Measurements from ENCODE around the gene NUTM2E. TPM values are rescaled to one million over a fixed set of nuclear protein-coding genes. Genes with fewer than 3 reads are reported as not detected.
A peak's percentile ranks its signal among the peaks of the same experiment; 100 is the strongest.
"Not testable (repeated sequence)": the region's sequence is repeated elsewhere in the genome, so short reads cannot be mapped to it uniquely, and the experiment has no call there.

NUTM2E gene
- total RNA-seq, 3 donors from 2014 or later: 0.73 TPM; not detected in 2

DNA sequence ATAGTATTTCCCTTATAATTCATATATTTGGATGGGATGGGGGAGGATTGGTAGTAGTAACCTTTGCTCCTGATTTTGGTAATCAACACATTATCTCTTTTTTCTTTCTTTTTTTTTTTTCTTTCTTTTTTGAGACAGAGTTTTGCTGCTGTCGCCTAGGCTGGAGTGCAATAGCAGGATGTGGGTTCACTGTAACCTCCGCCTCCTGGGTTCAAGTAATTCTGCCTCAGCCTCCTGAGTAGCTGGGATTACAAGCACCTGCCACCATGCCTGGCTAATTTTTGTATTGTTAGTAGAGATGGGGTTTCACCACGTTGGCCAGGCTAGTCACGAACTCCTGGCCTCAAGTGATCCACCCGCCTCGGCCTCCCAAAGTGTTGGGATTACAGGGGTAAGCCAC lies 3.2 kb upstream of the NUTM2E start:
- H3K4me1 ChIP-seq; DNase-seq (ENCODE audit: low spot score in 2 of 2); H3K9me3 ChIP-seq; H3K4me3 ChIP-seq; H3K36me3 ChIP-seq; H3K27me3 ChIP-seq; intact Hi-C loops (cut with DNase I; ENCODE audit: low total_unique reads); H3K27ac ChIP-seq: not testable (repeated sequence)

DNA sequence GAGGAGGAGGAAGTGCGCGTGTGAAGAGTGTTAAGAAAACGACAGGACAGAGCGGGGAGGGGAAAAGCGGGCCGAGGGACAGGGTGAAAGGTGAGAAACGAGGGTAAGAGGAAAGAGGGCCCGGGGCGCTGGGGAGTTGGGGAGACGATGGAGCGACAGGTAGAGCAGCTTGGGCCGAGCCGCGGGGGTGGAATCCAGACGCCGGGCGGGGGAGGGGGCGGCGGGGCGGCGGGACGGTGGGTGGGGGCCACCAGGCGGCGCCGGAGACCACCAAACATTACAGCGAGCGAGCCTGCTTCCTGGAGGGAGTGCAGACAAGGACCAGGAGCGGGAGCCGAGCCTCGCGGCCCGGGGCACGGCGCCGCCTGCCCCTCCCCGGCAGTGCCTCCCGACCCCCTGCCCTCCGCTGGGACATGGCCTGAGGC lies 940 bp upstream of the NUTM2E start:
- H3K4me3 ChIP-seq: peak overlapping the region; percentile 49 to 76 (median 54)
- H3K27ac ChIP-seq: peak overlapping the region; percentile 81 to 95
- DNase-seq (ENCODE audit: low spot score in 2 of 2); H3K36me3 ChIP-seq; H3K9me3 ChIP-seq; H3K27me3 ChIP-seq; intact Hi-C loops (cut with DNase I; ENCODE audit: low total_unique reads); H3K4me1 ChIP-seq: not testable (repeated sequence)

DNA sequence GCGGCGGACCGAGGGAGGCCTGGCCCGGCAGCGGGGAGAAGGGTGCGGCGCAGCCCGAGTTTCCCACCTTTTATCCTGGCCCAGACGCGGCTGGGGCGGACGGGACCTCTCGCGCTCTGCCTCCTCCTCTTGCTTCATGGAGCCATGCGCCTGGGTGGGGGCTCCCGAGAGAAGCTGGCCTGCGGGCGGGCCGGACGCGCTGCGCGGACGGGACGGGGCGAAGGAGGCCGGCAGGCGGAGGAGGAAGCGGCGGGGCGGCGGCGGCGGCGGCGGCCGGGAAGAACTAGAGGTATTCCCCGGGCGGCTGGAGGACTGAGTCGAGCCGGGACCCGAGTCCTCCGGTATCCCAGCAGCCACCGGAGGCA lies 426 bp upstream of the NUTM2E start:
- H3K4me3 ChIP-seq: peak overlapping the region; percentile 49 to 76 (median 54)
- H3K4me1 ChIP-seq; DNase-seq (ENCODE audit: low spot score in 2 of 2); H3K36me3 ChIP-seq; intact Hi-C loops (cut with DNase I; ENCODE audit: low total_unique reads); H3K9me3 ChIP-seq; H3K27me3 ChIP-seq: not testable (repeated sequence)
- peak overlapping the region; percentile 81 to 95 for H3K27ac ChIP-seq

DNA sequence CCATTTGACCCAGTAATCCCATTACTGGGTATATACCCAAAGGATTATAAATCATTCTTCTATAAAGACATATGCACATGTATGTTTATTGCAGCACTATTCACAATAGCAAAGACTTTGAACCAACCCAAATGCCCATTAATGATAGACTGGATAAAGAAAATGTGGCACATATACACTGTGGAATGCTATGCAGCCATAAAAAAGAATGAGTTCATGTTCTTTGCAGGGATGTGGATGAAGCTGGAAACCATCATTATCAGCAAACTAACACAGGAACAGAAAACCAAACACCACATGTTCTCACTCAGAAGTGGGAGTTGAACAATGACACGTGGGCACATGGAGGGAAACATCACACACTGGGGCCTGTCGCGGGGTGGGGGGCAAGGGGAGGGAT lies 7.3 kb downstream of the NUTM2E start:
- H3K27me3 ChIP-seq; H3K9me3 ChIP-seq; intact Hi-C loops (cut with DNase I; ENCODE audit: low total_unique reads); DNase-seq (ENCODE audit: low spot score in 2 of 2); H3K36me3 ChIP-seq; H3K4me3 ChIP-seq; H3K27ac ChIP-seq; H3K4me1 ChIP-seq: not testable (repeated sequence)

DNA sequence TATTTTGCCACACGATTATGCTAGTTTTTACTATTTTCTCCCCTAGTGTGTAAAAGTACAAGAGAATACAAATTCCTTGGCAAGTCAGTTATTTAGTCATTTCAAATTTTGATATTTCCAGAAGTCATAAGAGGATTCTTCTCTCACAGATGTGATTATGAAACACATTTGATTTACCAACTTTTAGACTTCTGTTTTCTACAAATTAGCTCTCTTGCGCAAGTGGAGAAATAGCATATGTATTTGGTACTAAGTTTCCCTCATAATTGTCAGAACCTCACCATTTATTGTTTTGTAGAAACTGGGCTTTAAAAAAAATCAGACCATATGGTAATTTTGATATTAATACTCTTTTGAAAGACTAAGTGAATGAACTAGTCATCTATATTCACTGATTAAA lies 9.4 kb downstream of the NUTM2E start:
- intact Hi-C loops (cut with DNase I; ENCODE audit: low total_unique reads); H3K27ac ChIP-seq; H3K4me1 ChIP-seq; H3K36me3 ChIP-seq; DNase-seq (ENCODE audit: low spot score in 2 of 2); H3K4me3 ChIP-seq; H3K9me3 ChIP-seq; H3K27me3 ChIP-seq: not testable (repeated sequence)

DNA sequence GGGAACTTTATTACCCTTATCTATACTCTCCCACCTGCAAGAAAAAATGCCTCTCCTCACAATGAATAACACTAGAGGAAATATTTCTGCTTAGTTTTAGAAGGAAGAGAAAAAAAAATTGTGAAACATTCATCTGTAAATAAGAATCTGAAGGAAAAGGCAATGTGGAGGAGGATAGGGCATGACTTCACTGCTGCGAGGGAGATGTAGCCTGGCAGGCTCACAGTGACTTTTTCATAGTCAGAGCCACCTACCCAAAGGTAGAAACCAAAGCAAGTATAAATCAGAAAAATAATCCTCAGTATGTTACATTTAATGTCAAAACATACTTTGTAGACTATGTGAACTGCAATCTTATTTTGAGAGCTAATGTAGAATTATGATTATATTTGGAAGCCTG lies 10.4 kb downstream of the NUTM2E start:
- H3K36me3 ChIP-seq; H3K27ac ChIP-seq; H3K4me1 ChIP-seq; intact Hi-C loops (cut with DNase I; ENCODE audit: low total_unique reads); H3K4me3 ChIP-seq; DNase-seq (ENCODE audit: low spot score in 2 of 2); H3K27me3 ChIP-seq; H3K9me3 ChIP-seq: not testable (repeated sequence)

DNA sequence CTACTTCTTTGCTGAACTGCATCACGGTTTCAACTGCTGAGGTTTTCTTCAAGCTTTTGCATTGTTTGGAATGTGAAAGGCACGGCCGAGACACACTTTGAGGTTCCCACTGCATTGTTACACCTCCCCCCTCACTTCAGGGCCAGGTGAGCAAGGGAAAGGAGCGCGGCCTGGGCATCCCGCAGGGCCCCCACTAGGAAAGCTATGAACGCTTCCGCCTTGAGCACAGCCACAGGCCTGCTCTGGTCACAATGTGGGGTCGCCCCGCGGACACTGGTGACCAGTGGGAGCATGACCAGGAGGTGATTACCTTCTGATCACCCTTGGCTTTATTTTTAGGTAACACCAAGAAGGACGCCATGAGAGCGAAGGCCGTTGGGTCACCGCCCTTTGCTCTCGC lies 11.9 kb downstream of the NUTM2E start:
- DNase-seq (ENCODE audit: low spot score in 2 of 2); H3K4me3 ChIP-seq; intact Hi-C loops (cut with DNase I; ENCODE audit: low total_unique reads); H3K27me3 ChIP-seq; H3K9me3 ChIP-seq; H3K36me3 ChIP-seq; H3K27ac ChIP-seq; H3K4me1 ChIP-seq: not testable (repeated sequence)

DNA sequence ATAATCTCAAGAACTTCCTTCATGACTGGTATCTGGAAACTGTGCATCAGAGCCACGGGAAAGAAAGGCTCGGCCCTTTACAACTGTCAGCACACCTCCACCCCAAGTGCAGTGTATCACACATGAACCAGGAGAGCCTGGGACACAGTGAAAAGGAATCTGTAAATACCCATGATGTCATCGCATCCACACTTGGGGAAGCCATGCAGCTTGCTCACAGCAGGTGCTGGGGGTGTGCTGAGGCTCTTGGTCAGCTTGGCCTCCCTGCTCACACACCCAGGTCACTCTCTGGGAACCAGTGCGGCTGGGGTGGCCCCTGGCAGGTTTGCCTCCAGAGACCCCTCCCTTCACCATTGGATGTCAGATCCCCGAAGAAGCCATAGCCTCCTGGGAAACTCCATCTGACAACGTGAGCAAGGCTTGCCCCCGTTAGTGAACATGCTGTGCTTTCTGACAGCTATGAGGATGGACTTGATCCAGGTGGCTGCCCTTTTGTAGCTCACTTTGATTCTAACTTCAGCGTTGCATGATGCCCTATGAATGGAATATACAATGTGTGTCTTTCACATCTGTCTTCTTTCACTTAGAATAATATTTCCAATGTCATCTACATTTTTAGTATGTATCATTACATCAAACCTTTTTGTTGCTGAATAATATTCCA lies 26.8 kb downstream of the NUTM2E start:
- DNase-seq (ENCODE audit: low spot score in 2 of 2); H3K27ac ChIP-seq; H3K9me3 ChIP-seq; intact Hi-C loops (cut with DNase I; ENCODE audit: low total_unique reads); H3K4me1 ChIP-seq; H3K4me3 ChIP-seq; H3K27me3 ChIP-seq; H3K36me3 ChIP-seq: not testable (repeated sequence)

DNA sequence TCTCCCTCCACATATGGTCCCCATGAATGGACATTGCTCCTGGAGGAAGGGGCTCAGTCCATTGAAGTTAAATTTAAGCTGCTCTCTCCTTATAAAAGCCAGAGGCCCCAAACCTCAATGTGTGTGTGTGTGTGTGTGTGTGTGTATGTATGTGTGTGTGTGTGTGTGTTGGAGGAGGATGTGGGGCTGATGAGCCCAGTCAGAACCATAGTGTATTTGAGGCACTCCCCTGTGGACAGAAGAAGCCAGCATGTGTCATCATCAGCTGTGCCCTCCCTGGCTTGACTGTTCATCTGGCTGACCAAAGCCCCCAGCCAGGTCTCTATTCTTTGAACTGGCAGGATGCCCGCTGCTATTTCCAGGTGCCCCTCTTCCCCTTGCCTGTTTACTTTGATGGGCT lies 35.7 kb downstream of the NUTM2E start:
- DNase-seq (ENCODE audit: low spot score in 2 of 2); intact Hi-C loops (cut with DNase I; ENCODE audit: low total_unique reads); H3K36me3 ChIP-seq; H3K4me1 ChIP-seq; H3K27ac ChIP-seq; H3K4me3 ChIP-seq; H3K9me3 ChIP-seq; H3K27me3 ChIP-seq: not testable (repeated sequence)

DNA sequence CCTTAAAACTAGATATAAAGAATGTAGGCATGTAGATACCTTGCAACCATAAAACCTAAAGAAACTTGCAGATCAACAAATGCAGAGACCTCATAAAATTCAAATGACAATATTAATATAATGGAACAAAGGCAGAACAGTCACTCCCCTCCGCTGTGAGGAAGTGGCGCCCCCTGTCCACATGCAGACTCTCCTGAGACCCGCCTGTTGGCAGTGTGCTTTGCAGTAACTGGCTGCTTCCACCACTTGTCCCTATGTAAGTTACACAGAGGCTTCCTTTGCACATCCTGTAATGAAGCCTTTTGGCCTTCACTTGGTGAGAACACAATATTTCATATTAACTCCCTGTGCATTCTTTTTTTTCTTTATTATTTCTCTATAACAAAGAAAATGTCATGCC lies 36.3 kb downstream of the NUTM2E start:
- H3K9me3 ChIP-seq; DNase-seq (ENCODE audit: low spot score in 2 of 2); H3K27ac ChIP-seq; H3K36me3 ChIP-seq; H3K4me1 ChIP-seq; H3K4me3 ChIP-seq; H3K27me3 ChIP-seq; intact Hi-C loops (cut with DNase I; ENCODE audit: low total_unique reads): not testable (repeated sequence)

DNA sequence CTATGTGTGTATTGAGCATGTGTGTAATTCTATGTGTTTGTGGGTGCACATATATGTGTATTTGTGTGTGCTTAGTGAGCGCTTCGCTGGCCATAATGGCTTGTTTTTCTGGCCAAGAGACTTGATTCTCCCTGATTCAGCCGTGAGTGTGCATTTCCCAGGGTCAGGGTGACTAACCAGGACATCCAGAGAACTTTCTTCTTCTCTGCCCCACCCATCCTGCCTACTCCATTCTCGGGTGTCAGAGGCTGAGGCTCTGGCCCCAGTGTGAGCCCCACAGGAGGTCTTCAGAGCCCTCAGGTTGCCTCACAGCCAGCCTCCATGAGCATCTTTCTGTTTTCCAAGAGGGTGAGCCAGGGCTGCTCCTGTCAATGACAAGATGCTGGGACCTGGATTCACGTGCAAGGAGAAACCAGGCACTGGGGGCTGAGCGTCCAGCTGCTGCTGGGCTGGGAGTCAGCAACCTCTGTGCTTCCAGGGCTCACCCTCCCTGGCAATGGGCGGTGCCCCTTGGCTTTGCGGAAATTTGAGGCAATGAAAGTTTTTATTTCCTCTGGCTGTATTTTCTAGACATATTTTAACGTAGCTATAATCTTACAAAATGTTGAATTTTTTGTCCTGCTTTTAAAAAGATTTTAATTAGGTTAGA lies 40.5 kb downstream of the NUTM2E start:
- H3K27ac ChIP-seq; H3K27me3 ChIP-seq; H3K36me3 ChIP-seq; DNase-seq (ENCODE audit: low spot score in 2 of 2); H3K4me1 ChIP-seq; H3K4me3 ChIP-seq; intact Hi-C loops (cut with DNase I; ENCODE audit: low total_unique reads); H3K9me3 ChIP-seq: not testable (repeated sequence)

DNA sequence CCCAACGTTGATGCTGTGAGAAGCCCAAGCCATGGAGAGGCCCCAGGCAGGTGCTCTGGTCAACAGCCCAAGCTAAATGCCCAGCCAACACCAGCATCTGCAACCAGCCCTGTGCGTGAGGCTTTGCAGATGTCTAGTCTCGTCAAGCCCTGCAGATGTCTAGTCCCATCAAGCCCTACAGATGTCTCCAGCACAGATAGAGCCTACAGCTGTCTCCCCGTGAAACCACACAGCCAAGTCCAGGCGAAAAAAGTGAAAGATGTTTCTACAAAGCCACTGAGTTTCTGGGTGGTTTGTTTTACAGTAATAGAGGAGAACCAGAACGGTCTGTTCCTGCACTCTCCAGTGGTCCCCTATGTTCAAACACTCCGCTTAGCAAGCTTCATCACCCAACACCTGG lies 41.5 kb downstream of the NUTM2E start:
- H3K4me1 ChIP-seq; H3K9me3 ChIP-seq; H3K27me3 ChIP-seq; intact Hi-C loops (cut with DNase I; ENCODE audit: low total_unique reads); H3K27ac ChIP-seq; DNase-seq (ENCODE audit: low spot score in 2 of 2); H3K36me3 ChIP-seq; H3K4me3 ChIP-seq: not testable (repeated sequence)

DNA sequence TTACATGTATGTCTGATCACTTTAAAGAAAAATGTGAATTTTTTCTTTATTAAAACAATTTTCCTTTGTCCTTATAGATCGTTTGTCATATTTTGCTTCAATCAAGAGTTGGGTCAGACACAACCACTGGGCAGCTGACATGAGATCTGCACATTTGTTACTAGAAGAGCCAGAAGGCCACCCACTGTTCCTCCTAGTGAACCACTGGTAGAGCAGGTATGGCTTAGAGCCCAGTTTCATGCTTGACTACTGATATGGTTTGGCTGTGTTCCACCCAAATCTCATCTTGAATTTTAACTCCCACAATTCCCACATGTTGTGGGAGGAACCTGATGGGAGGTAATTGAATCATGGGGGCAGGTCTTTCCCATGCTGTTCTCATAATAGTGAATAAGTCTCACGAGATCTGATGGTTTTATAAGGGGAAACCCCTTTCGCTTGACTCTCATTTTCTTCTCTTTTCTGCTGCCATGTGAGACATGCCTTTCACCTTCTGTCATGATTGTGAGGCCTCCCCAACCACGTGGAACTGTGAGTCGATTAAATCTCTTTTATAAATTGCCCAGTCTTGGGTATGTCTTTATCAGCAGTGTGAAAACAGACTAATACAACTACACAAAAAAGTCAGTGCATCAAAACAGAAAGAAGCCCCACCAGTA lies 43.0 kb downstream of the NUTM2E start:
- H3K27ac ChIP-seq; intact Hi-C loops (cut with DNase I; ENCODE audit: low total_unique reads); H3K36me3 ChIP-seq; H3K4me1 ChIP-seq; H3K4me3 ChIP-seq; H3K27me3 ChIP-seq; H3K9me3 ChIP-seq; DNase-seq (ENCODE audit: low spot score in 2 of 2): not testable (repeated sequence)

DNA sequence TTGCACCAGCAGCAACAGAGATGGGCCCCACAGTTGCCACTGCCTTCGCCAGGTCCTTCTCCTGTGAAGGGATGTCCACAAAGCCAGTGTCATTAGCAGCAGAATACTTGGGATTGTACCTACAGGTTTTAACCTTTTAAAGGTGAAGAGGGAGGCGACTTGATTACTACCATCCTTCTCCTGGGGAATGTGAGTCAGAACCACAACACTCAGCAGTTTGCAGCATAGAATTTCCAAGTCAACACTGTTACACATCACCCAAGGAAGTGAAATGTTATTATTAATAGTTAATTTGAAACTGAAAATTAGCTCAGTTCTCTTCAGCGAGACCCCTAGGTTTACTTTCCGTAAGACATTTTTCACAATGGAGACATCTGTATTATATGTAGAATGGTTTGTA lies 45.2 kb downstream of the NUTM2E start:
- H3K9me3 ChIP-seq; H3K36me3 ChIP-seq; DNase-seq (ENCODE audit: low spot score in 2 of 2); H3K27ac ChIP-seq; intact Hi-C loops (cut with DNase I; ENCODE audit: low total_unique reads); H3K4me1 ChIP-seq; H3K4me3 ChIP-seq; H3K27me3 ChIP-seq: not testable (repeated sequence)

Data from breast epithelium (tissue), 4 donors.